Activated CD4-positive, alpha-beta T cell treated with anti-CD3 and anti-CD28 coated beads, Interleukin-2, amount 10 ng/mL, durations not matched to agents 24 days and 14 days (primary cell): ENCODE measurements around the gene EFNB2. TPM values are rescaled to one million over a fixed set of nuclear protein-coding genes. Genes with fewer than 3 reads are reported as not detected.

Experiments
- DNase-seq: peaks from one replicate; pipeline ENCODE4 v3.0.0; 2022
- H3K27ac Mint-ChIP-seq: one replicate; pipeline ENCODE4 v1.8.0; 2022; ENCODE audit warnings: mild to moderate bottlenecking, mixed read lengths
- H3K27me3 Mint-ChIP-seq: one replicate; pipeline ENCODE4 v1.8.0; 2022; ENCODE audit warnings: mixed read lengths
- H3K36me3 Mint-ChIP-seq: one replicate; pipeline ENCODE4 v1.8.0; 2022; ENCODE audit warnings: low read depth, mild to moderate bottlenecking, mixed read lengths
- H3K4me1 Mint-ChIP-seq: one replicate; pipeline ENCODE4 v1.8.0; 2021; ENCODE audit warnings: mixed read lengths
- H3K4me3 Mint-ChIP-seq: one replicate; pipeline ENCODE4 v1.8.0; 2022; ENCODE audit warnings: mild to moderate bottlenecking, moderate library complexity, mixed read lengths
- H3K9me3 Mint-ChIP-seq: one replicate; pipeline ENCODE4 v1.8.0; 2021; ENCODE audit warnings: mixed read lengths
- intact Hi-C: fragments of 100-400 bp; cut with micrococcal nuclease; formaldehyde crosslinking; loops from one replicate; pipeline ENCODE4 v1.15.1; 2023
- total RNA-seq: library from RNA; stranded (reverse); gene quantifications from 2 replicates; pipeline ENCODE4 v1.2.3, GENCODE V29; 2022

The EFNB2 gene
- total RNA-seq, 1 donor from 2014 or later, result 0.30 TPM

- intact Hi-C loops, result no loop called here
- Mint-ChIP-seq H3K27me3 (peaks cover 22% of the 10 kb centered on the region), H3K36me3 (no peaks in the 10 kb centered on the region), H3K4me1 (peaks cover 2% of the 10 kb centered on the region), H3K9me3 (no peaks in the 10 kb centered on the region), H3K4me3 (no peak overlapping the region), H3K27ac (no peak overlapping the region)
- no peak for DNase-seq
These were observed 22.2 kb downstream of the EFNB2 start for GRCh38 chr13:106513025-106513983.

DNA sequence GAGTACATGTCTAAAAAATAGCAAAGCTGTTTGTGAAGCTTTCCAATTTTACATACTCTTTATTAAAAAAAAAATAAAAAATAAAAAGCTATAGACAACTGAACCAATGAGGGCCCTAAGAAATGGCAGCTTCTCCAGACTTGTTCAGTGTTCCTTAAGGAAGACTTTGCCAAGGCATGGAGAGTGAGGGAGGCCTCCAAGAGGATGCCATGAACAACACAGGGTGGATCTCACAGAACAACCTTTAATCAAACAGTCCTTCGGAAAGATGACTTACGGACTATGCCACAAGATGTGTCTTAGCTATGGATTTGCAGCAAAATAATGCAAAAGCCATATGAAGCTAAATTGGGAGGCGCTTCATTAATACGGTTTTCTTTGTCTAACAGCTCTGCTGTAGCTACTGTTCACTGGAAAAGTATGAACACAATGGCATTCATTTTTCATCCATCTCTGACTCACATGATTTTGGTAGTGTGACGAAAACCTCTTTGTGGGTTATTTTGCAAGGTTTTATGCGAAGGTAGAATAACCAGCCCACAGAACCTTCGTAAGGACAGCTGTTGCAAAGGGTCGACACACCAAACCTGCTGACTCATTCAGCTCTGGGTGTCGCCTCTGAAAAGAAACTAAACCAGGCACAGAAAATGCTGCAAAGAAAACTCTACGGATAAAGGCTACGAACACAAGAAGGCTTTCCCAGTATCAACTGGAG is 27.7 kb downstream of the EFNB2 start:
- peaks cover 10% of the 10 kb centered on the region for H3K27me3 Mint-ChIP-seq
- no peak for DNase-seq
- no peaks in the 10 kb centered on the region for H3K9me3 Mint-ChIP-seq
- intact Hi-C loops, result no loop called here
- H3K36me3 Mint-ChIP-seq, result no peaks in the 10 kb centered on the region
- no peak overlapping the region for H3K27ac Mint-ChIP-seq
- H3K4me3 Mint-ChIP-seq, result no peak overlapping the region
- H3K4me1 Mint-ChIP-seq, result peaks cover 2% of the 10 kb centered on the region

DNA sequence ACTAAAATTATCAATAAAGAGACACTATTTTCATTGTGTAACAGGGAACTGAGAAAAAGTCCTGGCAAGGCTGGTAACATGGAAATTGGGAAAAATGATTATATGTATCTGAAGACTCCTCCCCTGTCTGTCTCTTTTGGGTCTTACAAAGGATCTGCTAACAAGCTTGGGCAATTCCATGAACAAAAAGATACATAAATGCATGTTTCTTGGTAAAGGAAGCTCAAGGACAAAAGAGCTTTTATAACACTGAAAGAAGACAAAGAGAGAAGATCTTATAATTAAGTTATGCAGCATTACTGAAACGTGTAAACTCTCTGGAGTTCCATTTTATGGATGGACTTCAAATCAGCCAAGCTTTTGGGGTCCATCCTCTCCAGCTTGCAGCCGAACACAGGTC is 29.2 kb downstream of the EFNB2 start:
- Mint-ChIP-seq H3K27me3 (peaks cover 10% of the 10 kb centered on the region), H3K36me3 (no peaks in the 10 kb centered on the region)

DNA sequence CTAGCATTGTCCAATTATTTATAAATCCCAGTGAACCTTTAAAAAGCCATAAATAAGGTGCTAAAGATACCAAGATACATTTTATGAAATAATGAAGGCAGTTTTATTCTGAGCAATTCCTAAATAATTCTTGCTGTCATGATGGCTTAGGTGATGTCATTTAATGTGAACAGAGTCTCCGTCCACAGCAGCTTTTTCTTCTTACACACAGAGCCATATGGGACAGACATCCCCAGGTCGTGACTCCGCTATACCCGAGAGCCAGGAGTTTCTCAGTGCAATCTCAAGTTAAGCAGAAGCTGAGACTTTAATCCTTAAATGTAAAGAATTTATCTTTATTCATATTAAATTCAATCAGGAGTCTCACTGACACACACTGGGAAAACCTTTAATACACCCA is 29.7 kb downstream of the EFNB2 start:
- intact Hi-C loops, result no loop called here
- Mint-ChIP-seq H3K27me3 (peaks cover 10% of the 10 kb centered on the region), H3K4me3 (no peak overlapping the region), H3K36me3 (no peaks in the 10 kb centered on the region), H3K9me3 (no peaks in the 10 kb centered on the region), H3K4me1 (peaks cover 2% of the 10 kb centered on the region), H3K27ac (no peak overlapping the region)
- no peak for DNase-seq

More for the DNA sequence above, 29.2 kb downstream of the EFNB2 start:
- peaks cover 2% of the 10 kb centered on the region for H3K4me1 Mint-ChIP-seq
- intact Hi-C loops, result no loop called here
- H3K27ac Mint-ChIP-seq, result no peak overlapping the region
- no peak for DNase-seq
- H3K4me3 Mint-ChIP-seq, result no peak overlapping the region
- no peaks in the 10 kb centered on the region for H3K9me3 Mint-ChIP-seq

DNA sequence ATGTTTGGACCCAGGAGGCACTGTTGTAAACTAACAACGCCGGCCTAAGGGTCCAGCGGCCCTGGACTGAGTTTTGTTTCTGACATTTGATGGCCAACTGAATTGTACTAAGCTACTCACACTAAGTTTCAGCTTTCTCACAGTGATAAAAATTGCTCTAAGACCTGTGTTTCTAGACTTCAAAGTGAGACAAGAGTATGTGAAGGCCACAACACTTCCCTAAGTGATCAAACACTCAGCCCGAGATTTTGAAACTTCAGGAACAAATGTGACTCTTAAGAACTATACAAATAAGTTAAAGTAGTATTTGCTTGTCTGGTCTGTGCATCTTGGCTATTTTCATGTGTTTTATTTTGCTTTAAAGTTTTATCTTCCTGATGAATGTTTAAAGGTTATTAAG is 30.2 kb downstream of the EFNB2 start:
- Mint-ChIP-seq H3K4me1 (peaks cover 2% of the 10 kb centered on the region), H3K4me3 (no peak overlapping the region), H3K27ac (no peak overlapping the region), H3K27me3 (peaks cover 13% of the 10 kb centered on the region), H3K9me3 (no peaks in the 10 kb centered on the region), H3K36me3 (no peaks in the 10 kb centered on the region)
- intact Hi-C loops, result no loop called here
- no peak for DNase-seq

GRCh38 chr13:106503730-106504453 is 31.6 kb downstream of the EFNB2 start:
- H3K27me3 Mint-ChIP-seq, result peaks cover 18% of the 10 kb centered on the region
- no peak for DNase-seq
- no peak overlapping the region for H3K27ac Mint-ChIP-seq
- intact Hi-C loops, result no loop called here
- H3K9me3 Mint-ChIP-seq, result no peaks in the 10 kb centered on the region
- no peaks in the 10 kb centered on the region for H3K36me3 Mint-ChIP-seq
- H3K4me1 Mint-ChIP-seq, result peaks cover 6% of the 10 kb centered on the region
- H3K4me3 Mint-ChIP-seq, result no peak overlapping the region

DNA sequence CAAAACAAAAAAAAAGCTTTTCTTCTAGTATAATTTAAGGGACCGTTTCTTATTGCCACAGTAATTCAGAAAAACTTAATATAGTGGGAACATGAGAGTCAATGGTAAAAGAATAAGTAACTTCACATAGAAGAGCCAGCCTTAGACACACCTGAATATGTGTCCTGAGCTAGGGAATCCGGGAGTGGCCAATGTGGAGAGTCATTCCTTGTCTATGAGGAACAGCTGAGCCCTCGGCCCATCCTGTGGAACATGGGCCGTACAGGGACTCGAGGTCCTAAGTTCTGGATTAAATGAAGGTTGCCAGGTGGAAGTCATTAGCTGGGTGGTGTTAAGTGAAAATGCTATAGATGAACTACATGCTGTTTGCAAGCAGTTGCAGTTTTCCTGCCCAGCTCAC is 32.2 kb downstream of the EFNB2 start:
- no peak for DNase-seq
- intact Hi-C loops, result no loop called here

DNA sequence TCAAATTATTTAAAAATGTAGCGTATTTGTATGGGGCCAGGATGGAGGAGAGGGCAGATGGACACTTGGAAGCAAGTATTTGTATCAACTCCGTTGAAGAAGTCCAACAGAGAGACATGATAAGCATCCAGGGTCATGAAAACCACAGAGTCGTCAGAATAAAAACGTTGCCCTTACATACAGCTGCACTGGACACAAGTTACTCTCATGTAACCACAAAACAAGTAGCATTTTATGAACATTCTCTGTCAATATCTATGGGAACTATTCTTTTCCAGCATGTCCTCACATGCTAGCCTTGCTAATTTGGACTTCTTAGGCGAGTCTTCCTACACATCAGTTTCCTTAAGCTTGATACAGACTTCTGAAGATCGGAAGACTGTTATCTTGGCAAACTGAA is 35.0 kb downstream of the EFNB2 start:
- Mint-ChIP-seq H3K27me3 (peaks cover 39% of the 10 kb centered on the region), H3K9me3 (no peaks in the 10 kb centered on the region), H3K27ac (no peak overlapping the region), H3K4me1 (peaks cover 4% of the 10 kb centered on the region), H3K4me3 (no peak overlapping the region), H3K36me3 (no peaks in the 10 kb centered on the region)
- intact Hi-C loops, result no loop called here
- DNase-seq, result no peak

More for the DNA sequence above, 32.2 kb downstream of the EFNB2 start:
- Mint-ChIP-seq H3K36me3 (no peaks in the 10 kb centered on the region), H3K9me3 (no peaks in the 10 kb centered on the region), H3K4me3 (no peak overlapping the region), H3K4me1 (peaks cover 6% of the 10 kb centered on the region), H3K27me3 (peaks cover 23% of the 10 kb centered on the region), H3K27ac (no peak overlapping the region)

DNA sequence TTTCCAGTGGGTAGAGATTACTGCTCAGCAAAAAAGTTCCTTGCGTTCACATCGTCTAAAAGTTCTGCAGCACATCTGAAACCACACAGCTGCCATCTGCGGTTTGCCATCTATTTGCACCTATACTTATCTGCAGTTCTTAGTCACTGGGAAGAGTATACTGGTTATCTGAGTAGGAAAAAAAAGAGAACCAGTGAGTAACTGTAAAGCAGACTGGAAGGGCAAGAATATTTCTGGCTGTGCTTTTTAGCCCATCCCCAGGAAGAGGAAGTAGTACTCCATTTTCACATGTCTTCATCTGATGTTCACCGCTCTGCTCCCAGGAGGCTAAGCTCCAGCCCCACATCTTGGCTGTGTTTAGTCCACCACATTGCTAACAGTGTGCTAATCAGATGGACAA is 35.6 kb downstream of the EFNB2 start:
- Mint-ChIP-seq H3K4me3 (no peak overlapping the region), H3K27ac (no peak overlapping the region), H3K9me3 (no peaks in the 10 kb centered on the region), H3K36me3 (no peaks in the 10 kb centered on the region), H3K27me3 (peaks cover 40% of the 10 kb centered on the region), H3K4me1 (peaks cover 4% of the 10 kb centered on the region)
- DNase-seq, result no peak
- intact Hi-C loops, result no loop called here

- Mint-ChIP-seq H3K27me3 (peaks cover 41% of the 10 kb centered on the region), H3K4me1 (peaks cover 4% of the 10 kb centered on the region), H3K9me3 (no peaks in the 10 kb centered on the region), H3K36me3 (no peaks in the 10 kb centered on the region), H3K4me3 (no peak overlapping the region), H3K27ac (no peak overlapping the region)
- no peak for DNase-seq
- intact Hi-C loops, result no loop called here
These were observed 36.3 kb downstream of the EFNB2 start for GRCh38 chr13:106499113-106499512.

GRCh38 chr13:106498571-106498970 is 36.9 kb downstream of the EFNB2 start:
- Mint-ChIP-seq H3K27me3 (peaks cover 46% of the 10 kb centered on the region), H3K4me1 (peaks cover 8% of the 10 kb centered on the region), H3K9me3 (no peaks in the 10 kb centered on the region), H3K36me3 (no peaks in the 10 kb centered on the region), H3K27ac (no peak overlapping the region), H3K4me3 (no peak overlapping the region)
- intact Hi-C loops, result no loop called here
- DNase-seq, result no peak

GRCh38 chr13:106498158-106498557 is 37.3 kb downstream of the EFNB2 start:
- no peak overlapping the region for H3K27ac Mint-ChIP-seq
- intact Hi-C loops, result no loop called here
- no peaks in the 10 kb centered on the region for H3K9me3 Mint-ChIP-seq
- H3K27me3 Mint-ChIP-seq, result peaks cover 48% of the 10 kb centered on the region
- H3K4me3 Mint-ChIP-seq, result no peak overlapping the region
- no peaks in the 10 kb centered on the region for H3K36me3 Mint-ChIP-seq
- H3K4me1 Mint-ChIP-seq, result peaks cover 10% of the 10 kb centered on the region
- no peak for DNase-seq

GRCh38 chr13:106497079-106497478 is 38.4 kb downstream of the EFNB2 start:
- Mint-ChIP-seq H3K4me1 (peaks cover 10% of the 10 kb centered on the region), H3K4me3 (no peak overlapping the region)

More at GRCh38 chr13:106497079-106497478, 38.4 kb downstream of the EFNB2 start:
- Mint-ChIP-seq H3K27me3 (peaks cover 52% of the 10 kb centered on the region), H3K9me3 (no peaks in the 10 kb centered on the region), H3K27ac (no peak overlapping the region), H3K36me3 (no peaks in the 10 kb centered on the region)
- intact Hi-C loops, result no loop called here
- DNase-seq, result no peak
